GM19035 (cell line): ENCODE results near the gene CDHR3.
"Not testable (repeated sequence)": the region's sequence is repeated elsewhere in the genome, so short reads cannot be mapped to it uniquely, and the experiment has no call there.

ENCODE experiments used
- ATAC-seq: cut with Tn5 transposase; IDR thresholded peaks from one replicate; pipeline ENCODE4 v1.9.1; 2021; ENCODE audit not compliant: unreplicated experiment

Gene CDHR3

DNA sequence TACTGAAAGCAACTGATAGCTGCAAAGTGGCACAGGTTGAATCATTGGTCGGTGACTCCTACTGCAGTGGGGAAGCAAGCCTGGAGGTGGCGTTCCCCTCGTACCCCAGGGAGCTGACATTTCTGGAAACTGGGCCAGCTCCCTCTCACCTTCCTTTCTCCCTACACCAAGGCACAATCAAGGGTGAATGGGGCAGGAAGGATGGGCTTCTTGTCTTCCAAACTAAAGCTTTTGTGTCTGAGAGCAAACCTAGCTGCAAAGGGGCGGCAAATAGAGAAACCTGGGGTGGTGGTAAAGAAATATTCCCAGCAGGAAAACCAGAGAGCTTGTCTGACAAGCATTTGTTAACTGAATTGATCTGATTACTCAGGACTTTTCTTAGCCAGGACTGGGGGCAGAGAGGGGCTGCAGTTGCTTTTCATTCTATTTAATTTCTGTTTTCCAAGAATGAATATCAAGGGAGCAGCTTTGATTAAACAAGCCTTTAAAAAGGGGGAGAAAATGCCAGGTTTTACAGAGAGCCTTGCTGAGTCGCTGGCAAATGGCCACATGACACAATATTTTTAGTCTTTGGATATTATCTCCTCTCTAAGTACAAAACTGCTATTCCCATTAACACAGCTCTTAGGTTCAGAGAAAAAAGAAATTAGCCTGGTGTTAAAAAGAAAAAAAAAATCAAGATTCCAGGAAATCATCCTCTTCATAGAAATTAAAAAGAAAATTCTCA lies 27.8 kb downstream of the CDHR3 start:
- no peak for ATAC-seq

DNA sequence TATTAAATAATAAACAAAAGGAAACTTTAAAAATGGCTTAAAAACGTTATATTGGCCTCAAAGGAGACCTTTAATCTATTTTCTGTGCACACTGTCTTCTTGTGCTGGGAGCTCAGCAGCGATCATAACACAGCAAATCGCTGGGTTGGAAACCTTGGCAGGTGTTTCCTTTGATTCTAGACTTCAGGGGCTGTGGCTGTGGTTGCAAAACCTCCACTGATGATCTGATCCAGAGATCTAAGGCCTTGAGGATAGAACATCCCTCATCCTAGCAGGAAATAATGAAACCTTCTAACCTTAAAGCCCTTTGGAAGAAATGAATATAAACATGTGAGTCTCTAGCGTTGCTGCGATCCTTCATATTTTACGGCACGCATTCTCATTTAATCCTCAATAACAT lies 29.8 kb downstream of the CDHR3 start:
- ATAC-seq, result no peak

DNA sequence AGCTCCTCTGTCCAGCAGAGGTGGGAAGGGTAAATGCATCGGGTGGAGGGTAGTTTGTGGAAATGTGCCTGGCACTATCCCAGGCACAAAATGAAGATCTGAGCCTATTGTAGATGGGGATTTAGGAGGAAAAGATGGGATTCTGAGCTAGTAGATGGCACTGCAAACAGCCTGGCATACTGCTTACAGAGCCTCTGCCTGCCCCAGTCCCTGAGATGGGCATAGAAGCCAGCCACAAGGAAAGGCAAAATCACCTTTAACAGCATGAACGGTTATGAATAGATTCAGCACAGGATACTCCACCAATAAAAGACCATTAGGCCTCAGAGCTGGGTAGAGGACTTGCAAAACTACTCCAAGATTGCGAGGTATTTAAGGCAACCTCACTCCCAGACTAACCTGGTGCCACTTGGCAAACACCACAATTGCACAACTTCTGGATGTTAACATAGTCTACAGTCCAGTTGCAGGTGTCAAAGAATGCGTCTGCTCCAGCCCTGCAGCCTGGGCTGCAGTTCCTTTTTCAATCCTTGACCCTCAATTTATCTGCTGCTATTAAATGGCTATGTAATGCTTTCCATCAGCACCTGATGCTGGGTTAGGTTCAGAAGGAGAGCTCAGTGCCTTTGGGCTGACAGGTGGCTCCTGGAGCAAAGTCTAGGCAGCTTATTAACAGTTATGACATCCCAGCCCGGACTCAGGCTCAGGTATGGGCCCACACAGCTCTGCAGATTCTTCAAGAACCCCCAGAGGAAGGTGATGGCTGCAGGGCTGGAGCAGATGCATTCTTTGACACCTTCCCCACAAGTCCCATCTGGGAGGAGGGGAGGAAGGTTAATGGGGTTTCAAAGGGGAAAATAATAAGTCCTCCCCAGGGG lies 34.0 kb downstream of the CDHR3 start:
- ATAC-seq, result no peak

DNA sequence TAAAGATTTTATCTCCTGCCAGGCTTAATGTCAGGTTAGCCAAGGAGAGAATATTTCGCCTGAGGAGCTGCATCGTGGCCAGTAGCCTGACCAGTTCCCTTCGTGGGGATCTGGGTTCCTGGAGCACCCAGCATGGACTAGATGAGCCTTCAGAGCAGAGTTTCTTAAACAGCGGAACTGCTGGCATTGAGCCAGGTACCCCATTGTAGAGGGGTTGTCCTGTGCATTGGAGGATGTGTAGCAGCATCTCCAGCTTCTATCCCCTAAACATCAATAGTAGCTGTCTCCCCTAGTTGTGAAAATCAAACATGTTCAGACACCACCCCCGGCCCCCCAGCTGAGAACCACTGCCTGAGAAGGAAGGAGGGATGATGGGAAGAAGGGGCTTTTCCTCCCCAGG lies 36.2 kb downstream of the CDHR3 start:
- no peak for ATAC-seq

DNA sequence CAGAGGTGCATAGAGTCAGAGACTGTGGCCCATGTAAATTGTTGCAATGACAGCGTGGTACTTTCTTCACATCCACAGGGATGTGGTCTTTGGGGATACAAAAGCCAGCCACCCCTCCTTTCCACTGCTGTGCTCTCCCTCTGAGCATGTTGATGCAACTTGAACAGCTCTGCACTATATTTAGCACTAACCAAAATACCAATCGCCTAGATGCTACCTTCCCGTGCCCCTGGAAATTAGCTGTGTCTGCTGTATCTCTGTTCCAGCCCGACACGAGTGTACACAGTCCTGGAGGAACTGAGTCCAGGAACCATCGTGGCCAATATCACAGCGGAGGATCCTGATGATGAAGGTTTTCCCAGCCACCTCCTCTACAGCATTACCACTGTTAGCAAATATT lies 38.1 kb downstream of the CDHR3 start:
- ATAC-seq, result no peak

DNA sequence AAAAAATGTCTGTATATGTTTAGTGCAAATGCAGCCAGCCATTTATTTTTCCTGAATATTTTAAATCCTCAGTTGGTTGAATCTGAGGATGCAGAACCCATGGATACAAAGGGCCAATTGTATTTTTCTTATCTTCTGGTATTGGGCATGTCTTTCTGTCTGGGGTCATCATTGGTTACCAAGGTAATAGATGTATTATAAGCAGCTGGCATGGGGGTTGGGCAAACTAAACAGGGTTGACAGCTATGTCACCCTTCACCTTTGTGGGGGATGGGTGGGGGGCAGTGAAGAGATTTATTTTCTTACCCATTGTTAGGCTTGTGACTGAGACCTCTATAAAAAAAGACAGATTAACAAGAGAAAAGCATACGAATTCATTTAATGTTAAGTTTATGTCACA lies 38.8 kb downstream of the CDHR3 start:
- ATAC-seq, result no peak

DNA sequence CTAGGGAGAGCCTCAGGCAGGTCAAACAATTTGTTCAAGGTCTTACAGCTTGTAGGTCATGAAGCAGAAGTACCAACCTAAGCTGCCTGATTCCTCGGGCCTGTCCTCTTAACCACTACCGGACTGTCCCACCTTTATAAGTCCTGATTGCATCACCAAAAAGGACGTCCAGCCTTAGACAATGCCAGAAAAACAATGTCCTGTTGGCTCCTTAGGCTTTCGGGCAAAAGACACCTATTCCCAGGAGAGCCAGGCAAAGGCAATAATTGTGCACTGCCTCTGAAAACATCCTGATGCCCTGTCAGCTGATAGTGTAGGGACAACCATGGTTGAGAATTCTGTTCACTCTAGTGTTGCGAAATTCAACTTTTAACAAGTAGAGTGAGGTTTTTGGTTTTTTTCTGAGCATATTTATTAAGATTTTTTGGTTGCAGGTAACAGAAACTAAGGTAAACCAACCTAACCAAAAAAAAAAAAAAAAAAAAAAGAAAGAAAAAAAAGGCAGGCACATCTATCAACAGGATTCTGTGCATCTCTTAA lies 40.5 kb downstream of the CDHR3 start:
- ATAC-seq, result no peak

DNA sequence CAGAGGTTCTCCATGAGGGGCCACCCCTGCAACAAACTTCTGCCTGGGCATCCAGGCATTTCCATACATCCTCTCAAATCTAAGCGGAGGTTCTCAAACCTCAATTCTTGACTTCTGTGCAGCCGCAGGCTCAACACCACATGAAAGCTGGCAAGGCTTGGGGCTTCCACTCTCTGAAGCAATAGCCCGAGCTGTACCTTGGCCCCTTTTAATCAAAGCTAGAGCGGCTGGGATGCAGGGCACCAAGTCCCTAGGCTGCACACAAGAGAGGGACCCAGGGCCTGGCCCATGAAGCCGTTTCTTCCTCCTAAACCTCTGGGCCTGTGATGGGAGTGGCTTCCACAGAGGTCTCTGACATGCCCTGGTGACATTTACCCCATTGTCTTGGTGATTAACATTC lies 43.8 kb downstream of the CDHR3 start:
- no peak for ATAC-seq

DNA sequence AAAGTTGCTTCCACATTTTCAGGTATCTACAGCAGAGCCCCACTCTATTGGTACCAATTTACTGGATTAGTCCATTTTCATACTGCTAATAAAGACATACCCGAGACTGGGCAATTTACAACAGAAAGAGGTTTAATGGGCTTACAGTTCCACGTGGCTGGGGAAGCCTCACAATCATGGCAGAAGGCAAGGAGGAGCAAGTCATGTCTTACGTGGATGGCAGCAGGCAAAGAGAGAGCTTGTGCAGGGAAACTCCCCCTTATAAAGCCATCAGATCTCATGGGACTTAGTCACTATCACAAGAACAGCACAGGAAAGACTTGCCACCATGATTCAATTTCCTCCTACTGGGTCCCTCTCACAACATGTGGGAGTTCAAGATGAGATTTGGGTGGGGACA lies 44.7 kb downstream of the CDHR3 start:
- not testable (repeated sequence) for ATAC-seq

DNA sequence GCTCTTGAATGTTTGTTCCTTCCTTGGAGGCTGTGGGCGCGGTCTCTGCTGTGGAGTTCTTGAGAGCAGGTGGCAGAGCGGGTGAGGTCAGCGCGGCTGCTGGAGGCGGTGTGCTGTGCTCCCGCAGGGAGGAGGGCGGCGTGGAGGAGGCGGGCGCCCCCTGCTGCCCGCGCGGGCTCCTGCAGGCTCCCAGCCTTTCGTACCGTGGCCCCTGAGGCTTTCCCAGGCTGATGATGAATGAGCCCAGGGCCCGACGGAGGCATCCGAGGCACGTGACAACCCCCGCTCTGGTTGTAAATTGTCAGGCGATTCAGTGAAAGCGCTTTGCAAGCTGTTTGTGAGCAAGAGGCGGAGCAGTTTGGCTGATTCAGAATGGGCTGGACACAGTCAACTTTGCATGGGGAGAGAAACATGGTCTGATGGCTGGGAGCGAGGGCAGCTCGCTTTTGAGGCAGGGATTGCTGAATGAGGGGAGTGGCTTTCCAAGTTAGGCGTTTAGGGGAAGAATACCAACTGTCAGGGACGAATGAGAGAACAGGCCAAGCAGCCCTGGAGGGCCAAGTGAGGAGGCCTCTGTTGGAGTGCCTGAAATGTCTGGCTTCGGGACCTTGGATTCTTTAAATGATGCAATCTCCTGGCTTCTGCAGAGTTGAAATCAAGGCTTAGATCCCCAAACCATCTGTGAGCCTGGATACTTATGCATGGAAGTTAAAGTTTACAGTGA lies 46.6 kb downstream of the CDHR3 start:
- peak; percentile 83 for ATAC-seq

DNA sequence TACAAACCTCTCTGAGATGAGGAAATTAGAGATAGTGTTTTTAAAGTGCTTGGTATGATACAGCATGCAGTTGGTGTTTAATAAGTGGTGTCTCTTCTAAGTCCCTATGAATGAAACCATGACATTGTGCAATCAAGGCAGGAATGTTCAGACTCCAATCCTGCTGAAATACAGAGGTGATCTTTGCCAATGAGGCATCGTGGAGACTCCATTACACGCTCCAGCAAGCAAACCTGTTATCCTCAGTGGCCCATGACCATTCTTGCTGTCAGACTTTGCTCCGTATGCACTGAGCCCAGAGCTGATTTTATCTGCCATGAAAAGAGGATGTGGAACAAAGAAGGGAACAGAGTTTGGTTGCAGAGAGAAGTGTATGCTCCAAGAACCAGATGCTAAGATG lies 47.3 kb downstream of the CDHR3 start:
- no peak for ATAC-seq

DNA sequence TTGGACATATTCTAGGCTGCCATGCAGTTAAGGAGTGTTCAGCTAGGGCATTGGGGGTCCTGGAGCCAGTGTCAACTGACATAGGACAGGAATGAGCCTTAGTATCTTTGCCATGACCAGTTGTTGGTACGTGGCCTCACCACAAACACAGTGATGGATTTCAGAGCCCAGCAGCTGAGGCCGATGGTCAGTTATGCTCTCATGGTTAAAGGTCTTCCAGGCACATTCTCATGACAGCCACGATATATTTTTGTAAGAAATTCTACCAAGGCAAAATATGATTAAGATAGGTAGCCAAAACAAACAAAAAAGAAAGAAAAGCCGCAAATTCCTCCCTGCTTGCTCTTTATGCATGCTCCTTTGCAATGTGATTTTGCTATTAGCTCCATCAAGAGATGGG lies 47.8 kb downstream of the CDHR3 start:
- ATAC-seq, result no peak

DNA sequence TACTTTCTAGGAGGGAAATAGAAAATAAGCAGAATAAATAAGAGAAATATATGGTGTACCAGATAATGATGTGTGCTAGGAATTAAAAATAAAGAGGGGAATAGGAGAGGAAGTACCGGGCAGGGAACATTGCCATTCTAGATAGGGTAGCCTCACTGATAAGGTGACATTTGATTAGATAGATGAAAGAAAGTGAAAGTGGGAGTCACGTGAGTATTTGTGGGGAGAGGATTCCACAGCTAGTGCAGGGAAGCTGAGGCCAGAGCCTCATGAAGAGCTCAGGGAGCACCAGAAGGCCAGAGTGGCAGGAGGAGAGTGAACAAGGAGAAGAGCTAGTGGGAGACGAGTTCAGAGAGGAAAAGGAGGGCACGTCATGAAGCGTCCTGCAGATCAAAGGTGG lies 49.1 kb downstream of the CDHR3 start:
- ATAC-seq, result no peak

DNA sequence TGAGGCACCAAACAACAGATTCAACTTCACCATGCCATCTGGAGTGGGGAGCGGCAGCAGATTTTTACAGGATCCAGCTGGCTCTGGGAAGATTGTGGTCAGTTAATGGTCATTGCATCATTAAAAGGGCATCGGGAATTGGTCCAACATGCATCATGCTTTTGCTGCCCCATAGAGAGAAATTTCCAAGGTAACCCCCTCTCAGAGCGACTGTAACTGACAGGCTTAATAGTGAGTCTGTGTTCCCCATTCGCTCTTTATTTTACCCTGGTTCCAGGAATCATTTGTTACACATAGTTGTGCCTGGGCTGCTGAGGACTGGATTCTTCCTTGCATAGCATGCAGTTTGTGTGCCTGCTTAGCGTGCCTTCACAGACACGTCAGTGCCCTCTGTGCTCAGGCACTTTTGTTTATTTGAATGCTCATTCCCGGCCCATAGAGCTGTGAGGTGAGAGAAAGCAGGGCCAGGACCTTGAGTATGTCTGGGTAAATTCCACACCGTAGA lies 49.9 kb downstream of the CDHR3 start:
- ATAC-seq, result no peak

DNA sequence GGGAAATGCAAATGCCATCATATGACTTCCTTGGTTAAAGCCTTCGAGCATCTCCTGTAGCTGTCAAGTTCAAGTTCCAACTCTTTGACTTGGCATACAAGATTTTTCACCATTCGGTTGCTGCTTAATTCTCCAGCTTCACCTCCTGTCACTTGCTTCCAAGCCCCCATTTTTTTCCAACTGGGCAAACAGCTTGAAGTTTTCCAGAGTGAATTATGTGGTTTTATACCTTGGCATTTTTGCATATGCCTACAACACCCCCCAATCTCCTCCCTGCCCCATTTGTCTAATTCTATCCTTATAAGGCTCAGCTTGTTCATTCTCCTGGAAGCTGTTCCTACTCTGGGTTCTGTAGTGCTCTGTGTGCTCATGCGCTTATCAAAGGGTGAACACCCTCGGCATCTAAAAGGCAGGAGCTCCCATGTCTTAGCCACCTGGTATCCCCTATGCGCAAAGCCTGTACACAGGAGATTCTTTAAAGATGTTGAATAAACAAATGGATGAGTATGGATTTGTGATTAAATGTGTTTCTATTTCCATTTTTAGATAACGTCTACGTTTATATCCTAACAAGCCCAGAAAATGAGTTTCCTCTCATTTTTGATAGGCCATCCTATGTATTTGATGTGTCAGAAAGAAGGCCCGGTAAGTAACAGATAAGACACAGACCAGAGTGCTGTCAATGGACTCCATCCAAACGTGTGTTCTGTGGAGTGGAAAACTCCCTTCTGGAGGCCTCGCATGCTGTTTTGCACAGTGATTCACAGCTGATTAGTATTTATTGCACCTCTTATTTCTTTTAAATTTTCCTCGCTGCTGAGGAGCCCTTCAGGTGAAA lies 52.5 kb downstream of the CDHR3 start:
- no peak for ATAC-seq

DNA sequence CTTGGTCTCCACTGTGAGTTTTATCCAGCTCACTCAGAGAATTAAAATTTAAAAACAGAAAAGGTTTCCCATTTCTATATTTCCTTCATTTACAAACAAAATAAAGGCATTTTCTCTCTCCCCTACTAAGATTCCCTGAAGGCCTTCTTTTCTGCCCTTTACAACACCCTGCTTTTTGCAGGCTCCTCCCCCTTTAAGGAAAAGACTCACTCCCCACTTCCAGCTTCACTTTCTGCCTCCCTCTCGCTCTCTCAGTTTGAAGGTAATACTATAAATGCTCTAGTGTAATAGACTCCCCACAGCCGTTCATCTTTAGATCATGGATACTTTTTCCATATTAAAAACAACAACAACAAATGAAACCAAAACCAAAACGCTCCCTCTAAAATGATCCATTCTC lies 53.3 kb downstream of the CDHR3 start:
- ATAC-seq, result no peak

DNA sequence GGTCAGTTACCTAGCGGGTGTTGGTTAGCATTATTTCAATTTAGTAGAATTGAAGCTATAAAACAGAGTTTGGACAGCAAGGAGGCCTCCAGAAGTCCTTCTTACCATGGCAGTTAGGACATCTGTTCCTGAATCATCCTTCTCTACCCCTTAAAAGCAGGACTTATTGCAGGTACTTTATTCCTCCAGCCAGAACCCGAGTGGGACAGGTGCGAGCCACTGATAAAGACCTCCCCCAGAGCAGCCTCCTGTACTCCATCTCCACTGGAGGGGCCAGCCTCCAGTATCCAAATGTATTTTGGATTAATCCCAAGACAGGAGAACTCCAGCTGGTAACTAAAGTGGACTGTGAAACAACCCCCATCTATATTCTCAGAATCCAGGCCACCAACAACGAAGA lies 54.6 kb downstream of the CDHR3 start:
- no peak for ATAC-seq

DNA sequence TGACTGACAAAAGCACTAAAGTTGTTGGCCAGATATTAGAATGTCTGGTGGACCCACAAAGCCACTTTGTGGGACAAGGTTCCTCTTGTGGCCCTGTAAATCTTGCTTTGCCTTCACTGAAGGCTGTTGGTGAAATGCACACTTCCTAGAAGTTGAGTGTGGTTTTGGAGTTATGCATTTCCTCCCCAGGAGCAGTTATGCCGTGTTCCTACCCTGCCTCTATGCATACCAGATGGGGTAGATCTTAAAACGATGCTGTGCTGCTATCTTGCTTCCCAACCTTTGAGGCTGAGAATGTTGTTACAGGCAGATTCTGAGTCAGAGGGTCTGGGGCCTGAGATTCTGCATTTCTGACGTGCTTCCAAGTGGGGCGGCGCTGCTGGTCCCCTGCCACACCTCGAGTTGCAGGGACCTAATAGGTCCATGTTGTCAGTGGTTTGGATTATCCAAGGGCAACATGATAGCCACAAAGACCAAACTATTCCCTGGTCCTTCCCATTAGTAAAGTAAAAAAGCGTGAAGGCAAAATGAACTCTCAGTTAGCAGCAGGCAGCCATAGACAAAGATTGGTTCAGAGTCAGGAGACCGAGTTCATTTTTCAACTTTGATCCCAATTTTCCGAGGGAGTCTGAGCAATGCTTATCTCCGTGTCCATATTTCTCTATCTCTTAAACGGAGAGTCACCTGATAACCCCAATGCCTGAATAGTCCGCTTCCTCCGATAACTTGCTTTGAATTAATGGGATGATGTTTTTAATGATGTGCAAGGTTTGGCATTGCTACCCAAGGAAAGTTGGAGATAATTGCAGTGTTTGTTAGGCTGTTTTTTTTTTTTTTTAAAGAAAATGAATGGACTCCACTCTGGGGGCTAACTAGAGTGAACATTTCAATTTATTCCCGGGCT lies 55.8 kb downstream of the CDHR3 start:
- no peak for ATAC-seq

DNA sequence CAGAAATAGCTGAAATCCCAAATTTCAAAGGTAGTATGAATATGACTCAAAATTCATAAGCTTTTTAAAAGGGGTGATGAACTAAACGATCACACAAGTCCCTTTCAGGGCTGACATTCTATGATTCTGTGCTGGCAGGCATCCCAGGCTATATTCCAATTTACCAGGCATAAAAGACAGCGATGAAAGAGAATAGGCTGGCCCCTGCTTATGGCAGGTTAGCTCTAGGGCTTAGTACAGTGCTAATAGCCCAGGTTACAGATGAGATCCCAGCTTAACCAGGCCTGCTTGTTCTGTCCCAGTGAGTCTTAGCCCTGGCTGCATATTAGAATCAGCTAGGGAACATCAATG lies 56.4 kb downstream of the CDHR3 start:
- ATAC-seq, result no peak
